ENCODE measurements around the gene PRKCQ. TPM values are rescaled to one million over a fixed set of nuclear protein-coding genes. Genes with fewer than 3 reads are reported as not detected.

Gene PRKCQ
- total RNA-seq, 3 donors from 2014 or later: 0.64 to 1.8 (median 0.98) TPM

- H3K36me3 ChIP-seq: no peaks in the 10 kb centered on the region
- no peak overlapping the region for H3K4me3 ChIP-seq
- H3K27ac ChIP-seq: no peak overlapping the region
- DNase-seq (ENCODE audit: low spot score in 2 of 2): no peak
- H3K4me1 ChIP-seq: no peaks in the 10 kb centered on the region
- intact Hi-C loops (cut with DNase I; ENCODE audit: low total_unique reads): no loop called here
- no peaks in the 10 kb centered on the region for H3K27me3 ChIP-seq
- TF ChIP-seq POLR2A (IDR thresholded peaks at IDR 0.05): no peak
- H3K9me3 ChIP-seq: no peaks in the 10 kb centered on the region
Observed at GRCh38 chr10:6463366-6463765, 116.7 kb downstream of the PRKCQ start.

- no peak overlapping the region for H3K4me3 ChIP-seq
- no peaks in the 10 kb centered on the region for H3K27me3 ChIP-seq
- intact Hi-C loops (cut with DNase I; ENCODE audit: low total_unique reads): no loop called here
- TF ChIP-seq POLR2A (IDR thresholded peaks at IDR 0.05) (no peak), POLR2AphosphoS5 (IDR thresholded peaks at IDR 0.05) (no peak)
- H3K9me3 ChIP-seq: peaks cover 0 to 4% of the 10 kb centered on the region in 2 donors
- H3K36me3 ChIP-seq: no peaks in the 10 kb centered on the region
- no peaks in the 10 kb centered on the region for H3K4me1 ChIP-seq
- DNase-seq (ENCODE audit: low spot score in 2 of 2): no peak
- H3K27ac ChIP-seq: no peak overlapping the region
Observed at GRCh38 chr10:6461961-6462360, 118.1 kb downstream of the PRKCQ start.

- Histone ChIP-seq H3K4me1 (no peaks in the 10 kb centered on the region), H3K9me3 (peaks cover 0 to 4% of the 10 kb centered on the region in 2 donors), H3K27me3 (no peaks in the 10 kb centered on the region), H3K4me3 (no peak overlapping the region), H3K27ac (no peak overlapping the region), H3K36me3 (no peaks in the 10 kb centered on the region)
- no peak for DNase-seq (ENCODE audit: low spot score in 2 of 2)
- intact Hi-C loops (cut with DNase I; ENCODE audit: low total_unique reads): no loop called here
- TF ChIP-seq POLR2AphosphoS5 (IDR thresholded peaks at IDR 0.05) (no peak), CTCF (IDR thresholded peaks at IDR 0.05) (no peak), POLR2A (IDR thresholded peaks at IDR 0.05) (no peak)
Observed at GRCh38 chr10:6460861-6461409, 119.1 kb downstream of the PRKCQ start.

- no peaks in the 10 kb centered on the region for H3K36me3 ChIP-seq
- intact Hi-C loops (cut with DNase I; ENCODE audit: low total_unique reads): no loop called here
- no peaks in the 10 kb centered on the region for H3K4me1 ChIP-seq
- no peak overlapping the region for H3K4me3 ChIP-seq
- H3K27me3 ChIP-seq: no peaks in the 10 kb centered on the region
- no peak for DNase-seq (ENCODE audit: low spot score in 2 of 2)
- peaks cover 0 to 4% of the 10 kb centered on the region in 2 donors for H3K9me3 ChIP-seq
- H3K27ac ChIP-seq: no peak overlapping the region
- TF ChIP-seq CTCF (IDR thresholded peaks at IDR 0.05): no peak
- no peak for TF ChIP-seq POLR2A (IDR thresholded peaks at IDR 0.05)
- no peak for TF ChIP-seq POLR2AphosphoS5 (IDR thresholded peaks at IDR 0.05)
Observed at GRCh38 chr10:6458814-6459213, 121.3 kb downstream of the PRKCQ start.

- no peak overlapping the region for H3K4me3 ChIP-seq
- no peak overlapping the region for H3K27ac ChIP-seq
- peaks cover 0 to 4% of the 10 kb centered on the region in 2 donors for H3K9me3 ChIP-seq
- no peaks in the 10 kb centered on the region for H3K27me3 ChIP-seq
- no peak for TF ChIP-seq POLR2A (IDR thresholded peaks at IDR 0.05)
- TF ChIP-seq POLR2AphosphoS5 (IDR thresholded peaks at IDR 0.05): no peak
- no peak for TF ChIP-seq CTCF (IDR thresholded peaks at IDR 0.05)
- H3K36me3 ChIP-seq: no peaks in the 10 kb centered on the region
- no peaks in the 10 kb centered on the region for H3K4me1 ChIP-seq
- intact Hi-C loops (cut with DNase I; ENCODE audit: low total_unique reads): no loop called here
- DNase-seq (ENCODE audit: low spot score in 2 of 2): no peak
Observed at GRCh38 chr10:6457376-6457775, 122.7 kb downstream of the PRKCQ start.

- Histone ChIP-seq H3K9me3 (peaks cover 0 to 4% of the 10 kb centered on the region in 2 donors), H3K36me3 (no peaks in the 10 kb centered on the region), H3K27me3 (no peaks in the 10 kb centered on the region), H3K4me1 (no peaks in the 10 kb centered on the region), H3K4me3 (no peak overlapping the region), H3K27ac (no peak overlapping the region)
- intact Hi-C loops (cut with DNase I; ENCODE audit: low total_unique reads): no loop called here
- no peak for DNase-seq (ENCODE audit: low spot score in 2 of 2)
- TF ChIP-seq CTCF (IDR thresholded peaks at IDR 0.05): no peak
Observed at GRCh38 chr10:6456067-6456466, 124.0 kb downstream of the PRKCQ start.

Measured in breast epithelium (tissue), 4 donors.